K562 treated with DMSO at 1 percent for 12 hours (cell line): Measurements from ENCODE around the gene SIAH2. TPM values are rescaled to one million over a fixed set of nuclear protein-coding genes. Genes with fewer than 3 reads are reported as not detected.

Source experiments
- total RNA-seq: library from RNA; unstranded; fragments of 300-600 nt; gene quantifications from 2 replicates; pipeline ENCODE4 v1.2.3, GENCODE V29; 2022; ENCODE audit not compliant: insufficient read depth

SIAH2 gene
- 28.8 and 40.4 TPM in 2 replicates for total RNA-seq

GRCh38 chr3:150763122-150763840 lies at the start of gene SIAH2:
SIAH2 (minus strand) TSS chr3:150763169; CDS start chr3:150762849, 320 bp downstream.

GRCh38 chr3:150703756-150704344 lies 59.1 kb downstream of the SIAH2 start, which contains the start of gene ERICH6:
ERICH6 (minus strand) TSS chr3:150703920; CDS start chr3:150703898, 22 bp downstream.

Other genes starting within 250 kb of the SIAH2 start
- 232 and 235 TPM in 2 replicates for gene SERP1, start 216.7 kb downstream of the SIAH2 start, total RNA-seq
- 65.5 and 112 TPM in 2 replicates for gene EIF2A, start 216.4 kb downstream of the SIAH2 start, total RNA-seq
- gene SELENOT, start 159.8 kb downstream of the SIAH2 start, total RNA-seq, result 25.0 and 41.3 TPM in 2 replicates
- not detected in 2 replicates for gene ERICH6, start 59.2 kb downstream of the SIAH2 start, total RNA-seq
- not detected in 2 replicates for gene MINDY4B, start 142.3 kb upstream of the SIAH2 start, total RNA-seq
- gene CLRN1, start 209.6 kb upstream of the SIAH2 start, total RNA-seq, result not detected in 2 replicates